Prostate gland (tissue), 2 donors: Measurements from ENCODE around the gene EFS.

Experiments
- CTCF ChIP-seq, 4 experiments: fragments of 200-600 bp in 2 of 4; fragments of 450-650 bp in 2 of 4; sonication (generic) in 2 of 4; IDR thresholded peaks; 1 replicate in 3 of 4; 2 replicates in 1 of 4; pipeline ENCODE4 v1.5.1; 2016 to 2019; ENCODE audit warnings: antibody characterized with exemption in 4 of 4, mild to moderate bottlenecking in 2 of 4, moderate library complexity in 2 of 4
- POLR2A ChIP-seq: fragments of 450-650 bp; IDR thresholded peaks from one replicate; pipeline ENCODE4 v1.6.1; 2016; ENCODE audit warnings: antibody characterized with exemption, mild to moderate bottlenecking
- POLR2AphosphoS5 ChIP-seq: sonication (generic); formaldehyde crosslinking; IDR thresholded peaks from one replicate; pipeline ENCODE4 v1.6.1; 2017; ENCODE audit warnings: antibody characterized with exemption

- TF ChIP-seq POLR2A, result no peak
- TF ChIP-seq CTCF (IDR thresholded peaks at IDR 0.05), result no peak
- TF ChIP-seq POLR2AphosphoS5, result no peak
These were observed 40.6 kb upstream of the EFS start for GRCh38 chr14:23405516-23406025.
